ENCODE results near the gene RNU5B-1.

- TF ChIP-seq CTCF (IDR thresholded peaks at IDR 0.05) = no peak
- no peak for TF ChIP-seq POLR2A (IDR thresholded peaks at IDR 0.05)
Measured at GRCh38 chr15:65338823-65339222, 34.3 kb downstream of the RNU5B-1 start.

All from lower leg skin (tissue), 3 donors.